GM19463 (cell line): ENCODE results near the gene STOML2.

Source experiments
- ATAC-seq: cut with Tn5 transposase; IDR thresholded peaks from one replicate; pipeline ENCODE4 v1.9.1; 2021; ENCODE audit warnings: mild to moderate bottlenecking, moderate library complexity; ENCODE audit not compliant: unreplicated experiment

Gene STOML2

DNA sequence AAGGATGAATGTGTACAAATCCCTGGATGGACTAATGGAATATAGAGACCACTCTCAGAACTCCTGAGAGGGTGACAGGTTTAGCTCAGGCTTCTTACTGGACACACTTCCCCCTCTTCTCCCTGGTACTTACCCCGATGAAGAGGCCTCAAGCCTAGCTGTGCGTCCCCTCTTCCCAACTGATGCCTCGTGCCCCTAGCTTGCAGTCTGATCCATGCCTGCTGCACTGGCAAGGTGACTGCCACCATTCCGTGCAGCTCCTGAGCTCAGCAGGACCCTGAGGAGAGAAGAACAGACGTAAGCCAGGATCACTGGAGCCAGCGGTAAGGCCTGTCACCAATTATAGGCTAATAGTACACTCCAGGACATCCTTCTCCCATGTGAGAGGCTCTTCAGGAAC is 5.5 kb upstream of the STOML2 start:
- no peak for ATAC-seq

GRCh38 chr9:35107297-35108290 is 4.7 kb upstream of the STOML2 start:
- no peak for ATAC-seq

DNA sequence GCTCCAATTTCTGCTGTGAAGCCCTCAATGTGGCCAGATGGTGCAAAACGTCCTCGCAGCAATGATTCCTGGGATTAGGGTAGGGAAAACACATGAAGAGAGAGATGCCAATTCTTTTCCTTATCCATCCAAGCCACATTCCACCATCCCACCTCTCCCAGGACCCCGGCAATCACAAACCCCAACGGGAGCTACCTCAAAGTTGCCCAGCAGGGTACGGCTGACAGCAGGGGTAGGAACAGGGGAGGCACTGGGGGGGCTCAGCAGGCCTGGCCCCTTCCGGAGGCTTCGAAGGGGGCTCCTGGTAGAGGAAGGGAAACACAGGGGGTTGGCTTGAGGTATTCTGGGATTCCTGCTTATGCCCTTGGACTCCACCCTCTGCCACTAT is 3.4 kb upstream of the STOML2 start:
- no peak for ATAC-seq

GRCh38 chr9:35105571-35106342 is 2.8 kb upstream of the STOML2 start:
- ATAC-seq, result no peak

DNA sequence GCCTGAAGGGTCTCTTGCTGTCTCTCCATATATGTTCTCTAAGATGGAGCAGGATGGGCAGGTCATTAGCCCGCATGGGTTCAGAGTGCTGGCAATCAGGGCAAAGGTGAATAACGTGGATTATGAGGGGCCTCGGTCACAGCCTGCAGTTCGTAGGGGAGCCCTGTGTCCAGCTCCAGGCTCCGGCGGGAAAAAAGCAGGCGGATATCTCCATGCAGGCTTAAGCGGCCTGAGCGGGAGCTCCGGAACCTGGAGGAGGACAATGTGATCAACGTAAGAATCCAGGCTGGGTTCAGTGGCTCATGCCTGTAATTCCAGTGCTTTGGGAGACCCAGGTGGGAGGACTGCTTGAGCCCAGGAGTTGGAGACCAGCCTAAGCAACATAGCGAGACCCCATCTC is 2.2 kb upstream of the STOML2 start:
- ATAC-seq, result no peak

GRCh38 chr9:35104586-35104985 is 1.7 kb upstream of the STOML2 start:
- no peak for ATAC-seq

GRCh38 chr9:35103660-35104191 is 795 bp upstream of the STOML2 start:
- no peak for ATAC-seq

DNA sequence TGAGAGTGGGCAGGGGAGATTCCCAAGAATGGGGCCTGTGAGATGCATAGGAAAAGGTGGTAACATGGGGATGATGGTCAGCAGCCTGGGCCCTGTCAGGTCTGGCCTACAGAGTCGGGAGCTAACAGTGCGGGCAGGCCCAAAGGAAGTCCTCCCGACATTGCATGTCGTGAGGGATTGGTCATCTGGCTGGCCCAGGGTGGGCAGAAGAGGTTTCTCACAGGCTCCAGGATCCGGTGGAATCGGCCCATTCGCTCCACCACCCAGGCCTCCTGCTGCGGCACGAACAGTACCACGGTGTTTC is 514 bp downstream of the STOML2 start:
- ATAC-seq, result no peak

- ATAC-seq, result no peak
Measured at GRCh38 chr9:35097573-35097972, 5.4 kb downstream of the STOML2 start.

DNA sequence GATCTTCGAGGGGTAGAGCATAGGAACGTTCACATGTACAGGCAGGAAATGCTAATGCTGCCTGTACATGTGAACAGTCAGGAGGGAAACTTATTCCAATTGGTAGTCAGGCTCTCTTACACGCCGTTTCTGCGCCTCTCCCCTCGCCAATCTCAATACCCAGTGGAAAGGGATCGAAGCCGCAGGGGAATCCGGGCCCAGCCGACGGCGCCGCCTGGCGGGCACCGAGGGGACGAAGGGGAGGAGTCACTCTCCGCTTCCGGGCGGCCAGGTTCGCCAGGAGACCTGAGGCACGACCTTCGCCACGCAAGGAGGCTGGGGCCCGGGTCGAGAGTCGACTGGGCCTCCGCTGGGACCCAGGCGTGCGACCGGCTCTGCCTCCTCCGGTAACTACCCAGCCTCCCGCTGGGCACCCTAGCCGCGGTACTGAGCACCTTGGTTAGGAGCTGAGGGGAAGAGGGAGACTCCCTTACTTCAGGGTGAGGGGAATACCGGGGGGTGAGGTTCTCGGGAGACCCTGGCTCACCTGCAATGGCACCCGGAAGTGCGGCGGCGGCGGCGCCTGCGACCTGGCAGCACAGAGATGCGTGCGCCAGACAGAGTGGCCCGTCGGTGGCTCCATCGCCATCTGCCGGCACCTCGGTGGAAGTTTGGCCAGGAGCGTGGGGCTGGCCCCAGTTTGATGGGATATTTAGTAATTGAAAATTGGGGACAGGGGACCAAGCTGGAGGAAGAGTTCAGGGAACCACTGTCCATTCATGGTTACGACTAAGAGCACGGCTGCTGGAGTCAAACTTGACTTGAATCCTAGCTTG is 6.7 kb downstream of the STOML2 start, which contains the start of gene PIGO:
TSS of gene PIGO (minus strand) at position 557 of the 815 bp plus-strand sequence. CDS start 1,026 bp downstream, outside the sequence.
- peak; percentile 87 for ATAC-seq

- no peak for ATAC-seq
Measured at GRCh38 chr9:35091536-35091935, 11.4 kb downstream of the STOML2 start.

GRCh38 chr9:35089434-35089833 is 13.5 kb downstream of the STOML2 start:
- no peak for ATAC-seq

GRCh38 chr9:35085078-35085477 is 17.9 kb downstream of the STOML2 start:
- ATAC-seq, result no peak

- peak; percentile 93 for ATAC-seq
Measured at GRCh38 chr9:35079426-35080341, 23.2 kb downstream of the STOML2 start, which contains the start of gene FANCG. FANCG (minus strand) TSS chr9:35079942; CDS start chr9:35079524, 418 bp downstream.

- ATAC-seq, result no peak
Measured at GRCh38 chr9:35079041-35079425, 23.9 kb downstream of the STOML2 start.

- no peak for ATAC-seq
Measured at GRCh38 chr9:35078066-35078465, 24.9 kb downstream of the STOML2 start.

GRCh38 chr9:35076848-35077247 is 26.1 kb downstream of the STOML2 start:
- no peak for ATAC-seq

DNA sequence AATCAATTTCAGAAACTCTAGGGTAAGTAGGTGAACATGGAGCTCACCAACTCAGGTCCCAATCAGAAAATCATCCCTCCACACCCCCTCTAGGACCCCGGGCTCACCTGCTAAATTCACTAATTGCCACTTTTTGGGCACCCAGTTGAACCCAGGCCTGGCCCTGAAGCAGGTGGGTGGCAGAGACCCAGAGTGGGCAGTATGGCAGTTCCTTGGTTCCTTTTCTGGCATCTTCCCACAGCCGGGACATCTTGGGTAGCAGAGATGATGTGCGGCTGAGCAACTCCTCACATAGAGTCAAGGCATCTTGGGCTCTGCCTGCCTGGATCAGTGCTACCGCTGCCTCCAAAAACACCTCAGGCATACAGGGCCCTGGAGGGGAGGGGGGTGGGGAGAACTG is 27.6 kb downstream of the STOML2 start:
- no peak for ATAC-seq

DNA sequence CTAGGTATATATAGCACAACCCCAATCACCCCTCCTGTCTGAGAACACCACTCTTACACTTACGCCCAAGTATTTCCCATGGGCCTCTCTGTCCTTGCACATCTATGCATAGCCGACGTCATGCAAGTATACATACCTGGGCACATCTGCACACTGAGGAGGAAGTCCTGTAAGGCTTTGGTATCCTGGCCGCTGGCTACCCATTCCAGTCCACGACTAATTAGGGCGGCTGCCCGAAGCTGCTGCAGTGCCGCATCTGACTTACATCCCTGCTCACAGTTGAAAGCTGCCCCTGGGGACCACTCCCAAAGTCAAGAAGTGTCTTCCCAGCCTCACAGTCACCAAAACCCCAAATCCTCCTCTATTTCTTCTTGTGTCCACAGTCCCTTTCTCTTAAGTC is 28.1 kb downstream of the STOML2 start:
- ATAC-seq, result no peak

GRCh38 chr9:35074141-35074540 is 28.8 kb downstream of the STOML2 start:
- ATAC-seq, result no peak
